Activated CD4-positive, alpha-beta T cell treated with anti-CD3 and anti-CD28 coated beads for 36 hours (primary cell): ENCODE results near the gene DGKZ. TPM values are rescaled to one million over a fixed set of nuclear protein-coding genes. Genes with fewer than 3 reads are reported as not detected.

Experiments
- ATAC-seq: fragments of 200-7000 bp; cut with Tn5 transposase; one replicate; pipeline ENCODE4 v1.10.0; 2021; ENCODE audit warnings: mild to moderate bottlenecking, moderate library complexity
- CTCF ChIA-PET: fragments of 350-600 bp; sonication (Branson Sonifier 250); formaldehyde crosslinking; loops from one replicate; lab custom pipeline; 2021; ENCODE audit warnings: antibody characterized with exemption; lab: Charles Lee
- POLR2A ChIA-PET: fragments of 350-600 bp; sonication (Branson Sonifier 250); formaldehyde crosslinking; loops from one replicate; lab custom pipeline; 2021; ENCODE audit warnings: antibody characterized with exemption, inconsistent platforms; lab: Charles Lee
- DNase-seq: peaks from one replicate; pipeline ENCODE4 v3.0.0-alpha.2; 2020
- H3K27ac Mint-ChIP-seq: one replicate; pipeline ENCODE4 v1.8.0; 2021; ENCODE audit warnings: mixed read lengths
- H3K27me3 Mint-ChIP-seq: one replicate; pipeline ENCODE4 v1.8.0; 2021; ENCODE audit warnings: mixed read lengths
- H3K36me3 Mint-ChIP-seq: one replicate; pipeline ENCODE4 v1.8.0; 2021; ENCODE audit warnings: low read depth, mixed read lengths
- H3K4me1 Mint-ChIP-seq: one replicate; pipeline ENCODE4 v1.8.0; 2021; ENCODE audit warnings: mixed read lengths
- H3K4me3 Mint-ChIP-seq: one replicate; pipeline ENCODE4 v1.8.0; 2021; ENCODE audit warnings: mild to moderate bottlenecking, moderate library complexity, mixed read lengths
- H3K9me3 Mint-ChIP-seq: one replicate; pipeline ENCODE4 v1.8.0; 2021; ENCODE audit warnings: low read depth, mixed read lengths
- intact Hi-C, 2 experiments: fragments of 100-400 bp; cut with DNase I in 1 of 2; cut with micrococcal nuclease in 1 of 2; formaldehyde crosslinking; loops; one replicate each; pipeline versions ENCODE4 v1.14.2 to v1.15.1; 2022 to 2024; cut with DNase I, micrococcal nuclease
- total RNA-seq, 2 experiments: library from RNA; stranded (reverse); gene quantifications; one replicate each; pipeline ENCODE4 v1.2.3, GENCODE V29; 2021

The DGKZ gene
- total RNA-seq, 2 experiments from 2014 or later: 87.6 to 101 TPM

- no peak overlapping the region for H3K4me3 Mint-ChIP-seq
- H3K27ac Mint-ChIP-seq: peak overlapping the region; percentile 44
- DNase-seq (no peak), ATAC-seq (no peak)
- H3K9me3 Mint-ChIP-seq: no peaks in the 10 kb centered on the region
- peaks cover 78% of the 10 kb centered on the region for H3K4me1 Mint-ChIP-seq
- intact Hi-C loops: no loop called here
- no peaks in the 10 kb centered on the region for H3K27me3 Mint-ChIP-seq
- peaks cover 12% of the 10 kb centered on the region for H3K36me3 Mint-ChIP-seq
- POLR2A ChIA-PET: interaction anchor here (1.2 kb wide), 1 partner anchor 11 kb away, joined by 3 read pairs; no protein-coding TSS in a partner anchor
- CTCF ChIA-PET: interaction anchor here (0.8 to 11.1 kb wide), 2 partner anchors 10 to 32 kb away, joined by 4 to 141 read pairs; no protein-coding TSS in a partner anchor
Observed at GRCh38 chr11:46356924-46357482, 9.7 kb downstream of the DGKZ start.

DNA sequence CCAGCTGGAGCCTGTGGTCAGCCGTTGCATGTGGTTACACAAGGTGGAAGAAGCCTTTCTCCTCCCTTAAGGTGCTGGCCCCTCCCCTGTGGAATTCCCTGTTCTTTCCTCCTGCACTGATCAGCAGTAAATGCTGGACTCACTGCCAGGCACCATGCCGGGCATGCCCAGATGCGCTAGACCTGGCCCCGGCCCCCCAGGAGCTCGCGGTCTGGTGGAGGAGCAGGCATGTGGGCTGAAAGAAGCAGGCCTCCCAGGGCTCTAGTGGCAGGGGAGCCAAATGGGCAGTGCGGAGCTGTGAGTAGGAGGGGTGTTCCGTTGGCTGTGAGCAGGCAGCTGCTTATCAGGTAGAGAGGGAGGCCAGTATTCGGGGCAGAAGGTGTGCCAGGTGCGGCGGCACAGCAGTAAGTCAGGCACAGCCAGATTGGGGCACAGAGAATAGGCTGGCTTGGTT, 10.2 kb downstream of the DGKZ start:
- Mint-ChIP-seq H3K4me1 (peaks cover 79% of the 10 kb centered on the region), H3K4me3 (no peak overlapping the region), H3K27me3 (no peaks in the 10 kb centered on the region), H3K36me3 (peaks cover 10% of the 10 kb centered on the region), H3K27ac (peak overlapping the region; percentile 79), H3K9me3 (no peaks in the 10 kb centered on the region)
- ATAC-seq: no peak
- intact Hi-C loops: no loop called here
- DNase-seq: peak; percentile 18
- ChIA-PET POLR2A (interaction anchor here (1.2 kb wide), 1 partner anchor 12 kb away, joined by 3 read pairs; no protein-coding TSS in a partner anchor), CTCF (interaction anchor here (0.8 to 11.1 kb wide), 2 partner anchors 9 to 32 kb away, joined by 4 to 141 read pairs; no protein-coding TSS in a partner anchor)

- DNase-seq (no peak), ATAC-seq (no peak)
- intact Hi-C loops: loop anchor here in 1 of 2 experiments (10.0 kb wide), 1 partner anchor 55 kb away; no protein-coding TSS in a partner anchor
- Mint-ChIP-seq H3K9me3 (no peaks in the 10 kb centered on the region), H3K27ac (peak overlapping the region; percentile 65), H3K4me1 (peaks cover 71% of the 10 kb centered on the region), H3K4me3 (no peak overlapping the region), H3K36me3 (peaks cover 2% of the 10 kb centered on the region), H3K27me3 (no peaks in the 10 kb centered on the region)
- POLR2A ChIA-PET: no interaction called here
- CTCF ChIA-PET: interaction anchor here (0.6 to 3.2 kb wide), 4 partner anchors 8 to 344 kb away, joined by 4 to 56 read pairs (median 13); no protein-coding TSS in a partner anchor
Observed at GRCh38 chr11:46359953-46360352, 12.7 kb downstream of the DGKZ start.

- no peaks in the 10 kb centered on the region for H3K9me3 Mint-ChIP-seq
- POLR2A ChIA-PET: interaction anchor here (0.5 to 1.7 kb wide), 3 partner anchors 9 to 319 kb away, joined by 3 to 4 read pairs (median 3); partner anchors contain the start of gene DGKZ
- DNase-seq (no peak), ATAC-seq (peak; percentile 44)
- intact Hi-C loops: loop anchor here in 1 of 2 experiments (10.0 kb wide), 1 partner anchor 56 kb away; no protein-coding TSS in a partner anchor
- peak overlapping the region; percentile 72 for H3K4me3 Mint-ChIP-seq
- H3K27ac Mint-ChIP-seq: peak overlapping the region; percentile 96
- H3K36me3 Mint-ChIP-seq: peaks cover 2% of the 10 kb centered on the region
- peaks cover 70% of the 10 kb centered on the region for H3K4me1 Mint-ChIP-seq
- CTCF ChIA-PET: interaction anchor here (0.8 to 3.2 kb wide), 8 partner anchors 9 to 121 kb away, joined by 3 to 56 read pairs (median 4); partner anchors contain the start of gene DGKZ
- no peaks in the 10 kb centered on the region for H3K27me3 Mint-ChIP-seq
Observed at GRCh38 chr11:46360878-46361277, 13.6 kb downstream of the DGKZ start.

GRCh38 chr11:46361283-46362155, 14.3 kb downstream of the DGKZ start:
- Mint-ChIP-seq H3K36me3 (no peaks in the 10 kb centered on the region), H3K4me1 (peaks cover 64% of the 10 kb centered on the region), H3K27me3 (no peaks in the 10 kb centered on the region), H3K4me3 (peak overlapping the region; percentile 72), H3K27ac (peak overlapping the region; percentile 96), H3K9me3 (no peaks in the 10 kb centered on the region)
- DNase-seq (peak; percentile 86), ATAC-seq (peak; percentile 97)
- intact Hi-C loops: loop anchor here in 1 of 2 experiments (10.0 kb wide), 1 partner anchor 57 kb away; no protein-coding TSS in a partner anchor
- ChIA-PET CTCF (interaction anchor here (0.5 to 3.2 kb wide), 11 partner anchors 9 to 123 kb away, joined by 3 to 56 read pairs (median 3); partner anchors contain the start of gene DGKZ), POLR2A (interaction anchor here (0.5 to 1.7 kb wide), 4 partner anchors 10 to 318 kb away, joined by 3 to 4 read pairs (median 3); partner anchors contain the start of gene DGKZ)

DNA sequence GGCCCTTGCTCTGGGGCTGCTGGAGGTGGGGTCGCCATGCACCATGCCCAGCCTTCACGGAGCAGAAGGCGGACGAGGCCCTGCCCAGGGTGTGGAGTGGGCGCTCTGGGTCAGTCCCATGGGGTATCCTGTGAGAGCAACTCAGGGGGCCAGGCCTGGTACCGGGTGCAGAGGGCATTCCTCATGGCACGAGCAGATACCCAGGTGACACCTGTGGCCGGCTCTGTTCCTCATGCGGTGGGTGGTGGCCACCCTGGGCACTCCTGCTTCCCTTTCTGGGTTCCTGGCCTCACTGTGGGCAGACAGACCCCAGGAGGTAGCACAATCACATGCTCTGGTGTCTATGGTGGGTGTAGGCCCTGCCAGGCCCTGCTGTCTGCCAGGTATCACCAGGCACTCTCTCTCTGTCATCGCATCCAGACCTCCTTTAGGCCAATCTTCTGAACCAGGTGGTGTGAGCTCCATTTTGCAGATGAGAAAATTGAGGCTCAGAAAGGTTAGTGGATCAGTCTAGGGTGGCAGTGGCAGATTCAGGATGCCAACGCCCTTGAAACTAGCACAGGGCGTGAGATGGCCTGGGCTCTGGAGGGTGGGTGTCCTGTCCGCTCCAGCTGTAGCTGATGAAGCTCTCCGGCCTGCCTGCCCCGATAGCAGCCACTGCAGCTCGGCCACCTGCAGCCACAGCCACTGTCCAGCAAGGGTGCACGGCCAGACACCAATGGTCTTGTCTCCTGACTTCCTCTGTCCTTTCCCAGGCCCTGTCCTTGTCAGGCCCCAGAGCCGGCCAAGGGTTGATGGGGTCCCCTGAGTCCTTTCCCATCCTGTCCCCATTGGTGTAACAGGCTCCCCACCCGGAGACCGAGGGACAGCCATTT, 15.1 kb downstream of the DGKZ start:
- Mint-ChIP-seq H3K27me3 (no peaks in the 10 kb centered on the region), H3K4me3 (peak overlapping the region; percentile 72), H3K36me3 (peaks cover 2% of the 10 kb centered on the region), H3K27ac (peak overlapping the region; percentile 96), H3K4me1 (peaks cover 61% of the 10 kb centered on the region), H3K9me3 (no peaks in the 10 kb centered on the region)
- no peak for ATAC-seq
- ChIA-PET CTCF (interaction anchor here (0.5 to 3.2 kb wide), 7 partner anchors 10 to 1786 kb away, joined by 3 to 56 read pairs (median 3); no protein-coding TSS in a partner anchor), POLR2A (interaction anchor here (0.5 to 1.2 kb wide), 2 partner anchors 10 to 24 kb away, joined by 3 read pairs; no protein-coding TSS in a partner anchor)
- intact Hi-C loops: loop anchor here in 1 of 2 experiments (10.0 kb wide), 1 partner anchor 58 kb away; no protein-coding TSS in a partner anchor
- DNase-seq: no peak

GRCh38 chr11:46363031-46363407, 15.8 kb downstream of the DGKZ start:
- peak overlapping the region; percentile 70 for H3K27ac Mint-ChIP-seq
- CTCF ChIA-PET: interaction anchor here (0.6 to 7.3 kb wide), 4 partner anchors 11 to 1787 kb away, joined by 3 to 141 read pairs (median 4); partner anchors contain the start of gene DGKZ
- POLR2A ChIA-PET: no interaction called here
- no peaks in the 10 kb centered on the region for H3K9me3 Mint-ChIP-seq
- H3K36me3 Mint-ChIP-seq: peaks cover 2% of the 10 kb centered on the region
- no peak overlapping the region for H3K4me3 Mint-ChIP-seq
- intact Hi-C loops: loop anchor here in 1 of 2 experiments (10.0 kb wide), 1 partner anchor 58 kb away; no protein-coding TSS in a partner anchor
- DNase-seq (no peak), ATAC-seq (no peak)
- no peaks in the 10 kb centered on the region for H3K27me3 Mint-ChIP-seq
- peaks cover 57% of the 10 kb centered on the region for H3K4me1 Mint-ChIP-seq

DNA sequence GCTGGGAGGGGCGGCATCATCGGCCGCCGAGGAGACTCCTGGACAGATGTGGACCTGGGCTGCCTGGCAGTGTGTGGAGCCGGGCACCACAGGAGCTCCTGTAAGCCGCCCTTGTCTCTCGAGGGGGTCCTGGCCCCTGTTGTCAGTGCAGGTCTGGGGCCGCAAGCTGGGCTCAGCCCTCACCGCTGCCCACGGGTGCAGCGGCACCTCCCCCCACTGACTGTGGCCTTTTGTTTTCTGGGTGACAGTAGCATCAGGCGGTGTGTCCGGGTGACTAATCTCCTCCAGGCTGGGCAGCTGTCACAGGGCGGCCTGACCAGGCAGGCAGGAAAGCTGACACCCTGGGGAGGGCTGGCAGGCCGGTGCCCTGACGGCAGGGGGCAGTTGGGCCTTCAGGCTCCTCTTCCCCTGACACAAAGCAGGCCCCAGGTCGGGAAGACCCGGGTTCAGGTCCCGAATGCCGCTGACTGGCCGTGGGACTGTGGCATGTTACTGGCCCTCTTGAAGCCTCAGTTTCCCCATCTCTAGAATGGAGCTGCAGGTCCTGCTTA, 16.3 kb downstream of the DGKZ start:
- H3K4me1 Mint-ChIP-seq: peaks cover 53% of the 10 kb centered on the region
- H3K9me3 Mint-ChIP-seq: no peaks in the 10 kb centered on the region
- H3K4me3 Mint-ChIP-seq: no peak overlapping the region
- no peak for DNase-seq
- intact Hi-C loops: loop anchor here in 1 of 2 experiments (10.0 kb wide), 1 partner anchor 59 kb away; no protein-coding TSS in a partner anchor
- peaks cover 2% of the 10 kb centered on the region for H3K36me3 Mint-ChIP-seq
- H3K27me3 Mint-ChIP-seq: no peaks in the 10 kb centered on the region
- H3K27ac Mint-ChIP-seq: peak overlapping the region; percentile 19
- ChIA-PET POLR2A (no interaction called here), CTCF (interaction anchor here (0.9 to 7.3 kb wide), 3 partner anchors 11 to 126 kb away, joined by 3 to 141 read pairs (median 4); partner anchors contain the start of gene DGKZ)
- ATAC-seq: no peak

DNA sequence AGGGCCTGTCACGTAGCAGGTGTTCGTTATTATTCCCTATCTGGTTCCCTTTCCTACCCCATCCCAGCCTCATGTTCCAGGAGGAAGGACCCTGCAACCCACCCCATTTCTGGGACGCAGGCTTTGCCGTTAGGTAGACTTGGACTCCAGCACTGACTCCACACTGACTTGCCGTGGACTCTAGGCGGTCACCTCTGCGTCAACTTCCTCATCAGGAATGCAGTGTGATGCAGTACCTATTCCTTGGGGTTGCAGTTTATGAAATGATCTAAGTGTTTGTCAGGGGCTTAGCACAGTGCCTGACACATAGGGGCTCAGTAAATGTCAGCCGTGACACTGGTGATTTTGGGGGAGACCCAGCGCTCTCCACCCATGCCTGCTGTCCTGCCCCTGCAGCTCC, 16.8 kb downstream of the DGKZ start:
- DNase-seq (no peak), ATAC-seq (no peak)
- no peak overlapping the region for H3K4me3 Mint-ChIP-seq
- peaks cover 50% of the 10 kb centered on the region for H3K4me1 Mint-ChIP-seq
- CTCF ChIA-PET: interaction anchor here (0.9 to 7.3 kb wide), 2 partner anchors 12 to 126 kb away, joined by 3 to 141 read pairs; partner anchors contain the start of gene DGKZ
- H3K36me3 Mint-ChIP-seq: peaks cover 2% of the 10 kb centered on the region
- no peaks in the 10 kb centered on the region for H3K9me3 Mint-ChIP-seq
- H3K27ac Mint-ChIP-seq: peak overlapping the region; percentile 19
- H3K27me3 Mint-ChIP-seq: no peaks in the 10 kb centered on the region
- POLR2A ChIA-PET: no interaction called here
- intact Hi-C loops: loop anchor here in 1 of 2 experiments (10.0 kb wide), 1 partner anchor 59 kb away; no protein-coding TSS in a partner anchor
